Sigmoid colon (tissue), 4 donors: ENCODE results near the gene SLC6A4.

Experiments
- CTCF ChIP-seq, 4 experiments: fragments of 450-650 bp in 3 of 4; fragments of 200-600 bp in 1 of 4; IDR thresholded peaks; one replicate each; pipeline ENCODE4 v1.5.1; 2016 to 2019; ENCODE audit warnings: antibody characterized with exemption in 4 of 4, mild to moderate bottlenecking in 3 of 4, moderate library complexity in 2 of 4
- EP300 ChIP-seq, 4 donors: sonication (generic); formaldehyde crosslinking; IDR thresholded peaks; one replicate each; pipeline ENCODE4 v1.6.1; 2017; ENCODE audit warnings: antibody characterized with exemption in 4 of 4
- POLR2A ChIP-seq, 2 donors: fragments of 450-650 bp; IDR thresholded peaks; one replicate each; pipeline ENCODE4 v1.6.1; 2016; ENCODE audit warnings: antibody characterized with exemption in 2 of 2, mild to moderate bottlenecking in 2 of 2, moderate library complexity in 2 of 2
- POLR2AphosphoS5 ChIP-seq, 4 donors: sonication (generic); formaldehyde crosslinking; IDR thresholded peaks; one replicate each; pipeline ENCODE4 v1.6.1; 2017; ENCODE audit warnings: antibody characterized with exemption in 4 of 4

GRCh38 chr17:30274887-30275286 is 39.4 kb upstream of the SLC6A4 start:
- TF ChIP-seq CTCF (IDR thresholded peaks at IDR 0.05), result no peak
- TF ChIP-seq EP300 (IDR thresholded peaks at IDR 0.05), result no peak
- TF ChIP-seq POLR2A (IDR thresholded peaks at IDR 0.05), result no peak
- TF ChIP-seq POLR2AphosphoS5 (IDR thresholded peaks at IDR 0.05), result no peak
